ENCODE measurements around the gene LYSET.

Gene LYSET

DNA sequence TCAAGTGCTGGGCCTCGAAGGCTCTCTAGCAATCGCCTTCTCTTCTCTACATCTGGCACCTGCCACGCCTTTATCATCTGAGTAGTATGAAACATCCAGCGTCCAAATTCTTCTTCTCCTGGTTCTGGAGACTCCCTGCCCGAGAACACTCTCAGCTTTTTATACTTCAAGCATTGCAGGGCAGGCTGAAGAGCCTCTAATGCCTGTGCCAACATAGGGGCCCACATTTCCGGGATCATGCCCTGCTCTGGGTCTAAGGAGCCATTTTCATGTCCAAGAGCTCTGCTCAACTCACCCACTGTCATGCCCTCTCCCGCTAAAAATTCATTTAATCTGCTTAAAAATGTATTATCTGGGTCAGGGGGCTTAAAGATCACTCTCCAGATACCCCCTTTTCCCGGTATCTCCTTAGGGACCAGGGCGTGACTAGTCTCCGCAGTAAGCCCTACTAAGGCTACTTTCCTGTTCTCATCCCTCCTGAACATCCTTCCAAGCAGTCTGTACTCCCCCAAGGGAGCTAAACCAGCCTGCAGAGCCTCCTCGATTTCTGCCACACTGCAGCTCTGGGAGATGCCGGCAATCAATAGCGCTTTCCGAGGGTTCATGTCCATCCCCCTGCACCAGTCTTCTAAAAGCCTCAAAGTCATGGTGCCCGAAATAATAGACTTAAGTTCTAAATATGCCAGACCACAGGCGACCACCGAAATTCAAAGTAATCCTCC lies 1.4 kb upstream of the LYSET start:
- Histone ChIP-seq H3K4me3 (peak overlapping the region; percentile 77 to 99 (median 90)), H3K27ac (peak overlapping the region; percentile 86 to 96 (median 93); a peak in 21 of 22 replicates), H3K9me3 (replicated peaks in 1 of 11) (no peaks in the 10 kb centered on the region), H3K36me3 (peaks cover 28 to 44% (median 38%) of the 10 kb centered on the region in 11 experiments; a peak in 20 of 22 replicates), H4K20me1 (peaks cover 12 to 29% (median 17%) of the 10 kb centered on the region in 11 experiments; a peak in 17 of 22 replicates), H3K4me1 (peaks cover 40 to 45% (median 42%) of the 10 kb centered on the region in 10 experiments), H3K9ac (peak overlapping the region; percentile 88 to 96 (median 93)), H3K27me3 (no peaks in the 10 kb centered on the region), H3K4me2 (peak overlapping the region; percentile 86 to 99 (median 97))
- TF ChIP-seq Cebpa-rat (IDR thresholded peaks at IDR 0.05), result no peak

DNA sequence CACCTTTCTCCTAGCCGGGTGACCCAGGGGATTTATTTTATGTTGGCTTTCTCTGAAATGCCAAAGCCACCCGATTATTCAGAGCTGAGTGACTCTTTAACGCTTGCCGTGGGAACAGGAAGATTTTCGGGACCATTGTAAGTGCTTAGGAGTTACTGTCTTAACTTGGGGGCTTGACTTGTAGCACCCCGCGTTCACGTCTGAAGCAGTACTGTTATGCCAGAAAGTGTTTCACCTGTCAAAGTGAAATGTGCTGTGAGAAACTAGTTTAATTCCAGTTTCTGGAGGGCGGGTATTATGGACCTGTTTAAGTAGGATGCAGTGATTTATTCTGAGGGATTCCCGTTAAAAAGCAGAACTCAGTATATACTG lies 218 bp downstream of the LYSET start:
- Histone ChIP-seq H3K9me3 (replicated peaks in 1 of 11) (no peaks in the 10 kb centered on the region), H3K4me3 (peak overlapping the region; percentile 77 to 99 (median 90)), H3K9ac (peak overlapping the region; percentile 88 to 96 (median 93)), H3K27ac (peak overlapping the region; percentile 86 to 96 (median 93)), H3K27me3 (no peaks in the 10 kb centered on the region), H3K4me2 (peak overlapping the region; percentile 72 to 98 (median 86)), H4K20me1 (peaks cover 12 to 29% (median 17%) of the 10 kb centered on the region in 11 experiments; a peak in 17 of 22 replicates), H3K36me3 (peaks cover 28 to 55% (median 42%) of the 10 kb centered on the region in 11 experiments; a peak in 20 of 22 replicates), H3K4me1 (peaks cover 40 to 59% (median 44%) of the 10 kb centered on the region in 10 experiments)
- no peak for TF ChIP-seq Cebpa-rat (IDR thresholded peaks at IDR 0.05)

DNA sequence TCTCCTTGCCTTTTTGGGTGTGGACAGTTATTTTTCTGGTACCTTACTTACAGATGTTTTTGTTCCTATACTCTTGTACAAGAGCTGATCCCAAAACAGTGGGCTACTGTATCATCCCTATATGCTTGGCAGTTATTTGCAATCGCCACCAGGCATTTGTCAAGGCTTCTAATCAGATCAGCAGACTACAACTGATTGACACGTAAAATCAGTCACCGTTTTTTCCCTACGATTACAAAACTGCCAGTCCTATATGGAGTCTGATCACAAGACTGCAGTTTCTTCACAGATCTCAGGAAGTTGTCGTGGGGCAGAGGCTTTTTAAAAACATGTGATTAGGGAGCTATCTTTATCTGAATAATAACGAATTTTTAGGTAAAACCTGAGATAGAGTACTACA lies 1.3 kb downstream of the LYSET start:
- H3K4me1 ChIP-seq, result peaks cover 40 to 71% (median 45%) of the 10 kb centered on the region in 10 experiments
- no peaks in the 10 kb centered on the region for H3K27me3 ChIP-seq
- peak overlapping the region; percentile 62 to 96 (median 93) for H3K27ac ChIP-seq
- H3K4me2 ChIP-seq, result peak overlapping the region; percentile 72 to 98 (median 86)
- H3K9me3 ChIP-seq (replicated peaks in 1 of 11), result no peaks in the 10 kb centered on the region
- peak overlapping the region; percentile 77 to 99 (median 90); a peak in 18 of 20 replicates for H3K4me3 ChIP-seq
- peak in 2 of 11 experiments; percentile 28 to 52; a peak in 1 of 22 replicates for TF ChIP-seq Cebpa-rat (IDR thresholded peaks at IDR 0.05)
- peak overlapping the region; percentile 88 to 96 (median 93); a peak in 21 of 22 replicates for H3K9ac ChIP-seq
- peaks cover 25 to 56% (median 45%) of the 10 kb centered on the region in 11 experiments; a peak in 20 of 22 replicates for H3K36me3 ChIP-seq
- peaks cover 12 to 29% (median 17%) of the 10 kb centered on the region in 11 experiments; a peak in 17 of 22 replicates for H4K20me1 ChIP-seq

DNA sequence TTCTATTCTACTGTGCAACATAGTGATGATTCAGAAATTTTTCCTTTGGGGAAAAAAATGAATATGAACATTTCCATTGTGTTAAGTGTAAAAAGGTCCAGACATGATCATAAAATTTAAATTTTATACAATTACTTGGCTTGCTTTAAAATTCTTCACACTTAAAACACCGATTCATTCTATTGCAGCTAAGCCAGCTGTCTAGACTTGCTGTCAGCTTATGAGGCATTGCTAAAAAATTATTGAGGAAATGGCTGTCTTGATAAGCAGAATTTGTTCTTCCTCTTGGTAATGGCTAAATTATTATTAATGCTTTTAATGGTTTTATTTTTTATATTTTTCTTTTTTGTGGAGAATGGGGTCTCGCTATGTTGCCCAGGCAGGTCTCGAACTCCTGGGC lies 1.8 kb downstream of the LYSET start:
- Histone ChIP-seq H3K27me3 (no peaks in the 10 kb centered on the region), H3K4me3 (peak overlapping the region in 6 of 10 experiments; percentile 77 to 99 (median 90); a peak in 8 of 20 replicates), H3K4me2 (peak overlapping the region; percentile 27 to 98 (median 86); a peak in 21 of 22 replicates), H3K27ac (peak overlapping the region; percentile 8 to 96 (median 92); a peak in 19 of 22 replicates), H3K36me3 (peaks cover 20 to 51% (median 40%) of the 10 kb centered on the region in 11 experiments; a peak in 20 of 22 replicates), H3K4me1 (peaks cover 40 to 76% (median 45%) of the 10 kb centered on the region in 10 experiments), H3K9ac (peak overlapping the region in 10 of 11 experiments; percentile 88 to 96 (median 93); a peak in 17 of 22 replicates), H4K20me1 (peaks cover 12 to 24% (median 17%) of the 10 kb centered on the region in 11 experiments; a peak in 17 of 22 replicates), H3K9me3 (replicated peaks in 1 of 11) (no peaks in the 10 kb centered on the region)
- no peak for TF ChIP-seq Cebpa-rat (IDR thresholded peaks at IDR 0.05)

DNA sequence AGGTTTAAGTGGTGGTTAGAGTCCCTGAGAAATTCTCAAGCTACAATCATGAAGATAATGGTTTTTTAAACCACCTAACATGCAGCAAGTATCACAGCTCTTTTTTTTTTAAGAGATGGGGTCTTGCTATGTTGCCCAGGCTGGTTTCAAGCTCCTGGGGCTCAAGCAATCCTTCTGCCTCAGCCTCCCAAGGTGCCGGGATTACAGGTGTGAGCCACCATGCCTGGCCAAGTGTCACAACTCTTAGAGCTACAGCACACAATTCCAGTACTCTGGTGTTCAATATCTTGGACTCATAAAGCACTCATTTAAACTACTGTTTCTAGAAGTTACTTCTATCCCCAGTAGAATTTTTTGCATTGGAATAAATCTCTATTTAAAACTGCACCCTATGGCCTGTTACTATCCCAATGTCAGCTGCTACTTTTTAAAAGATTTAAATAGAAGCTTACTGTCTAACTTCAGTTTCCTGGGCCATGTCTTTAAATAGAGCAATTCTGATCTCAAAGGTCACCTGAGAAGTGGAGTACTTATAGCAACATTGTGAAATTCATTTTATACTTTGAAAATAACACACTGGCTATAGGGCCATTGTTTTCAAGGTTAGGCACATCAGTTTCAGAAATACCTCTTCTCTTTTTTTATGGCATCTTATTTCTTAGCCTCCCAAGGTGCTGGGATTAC lies 10.3 kb downstream of the LYSET start:
- H3K4me2 ChIP-seq, result no peak overlapping the region
- H4K20me1 ChIP-seq, result no peaks in the 10 kb centered on the region; a peak in 3 of 22 replicates
- H3K27me3 ChIP-seq, result no peaks in the 10 kb centered on the region
- no peak overlapping the region for H3K9ac ChIP-seq
- peaks cover 14 to 58% (median 27%) of the 10 kb centered on the region in 11 experiments; a peak in 21 of 22 replicates for H3K36me3 ChIP-seq
- TF ChIP-seq Cebpa-rat (IDR thresholded peaks at IDR 0.05), result no peak
- no peak overlapping the region for H3K4me3 ChIP-seq
- H3K9me3 ChIP-seq (replicated peaks in 1 of 11), result no peaks in the 10 kb centered on the region
- no peak overlapping the region for H3K27ac ChIP-seq
- peaks cover 0 to 29% (median 0%) of the 10 kb centered on the region in 10 experiments; a peak in 7 of 20 replicates for H3K4me1 ChIP-seq

DNA sequence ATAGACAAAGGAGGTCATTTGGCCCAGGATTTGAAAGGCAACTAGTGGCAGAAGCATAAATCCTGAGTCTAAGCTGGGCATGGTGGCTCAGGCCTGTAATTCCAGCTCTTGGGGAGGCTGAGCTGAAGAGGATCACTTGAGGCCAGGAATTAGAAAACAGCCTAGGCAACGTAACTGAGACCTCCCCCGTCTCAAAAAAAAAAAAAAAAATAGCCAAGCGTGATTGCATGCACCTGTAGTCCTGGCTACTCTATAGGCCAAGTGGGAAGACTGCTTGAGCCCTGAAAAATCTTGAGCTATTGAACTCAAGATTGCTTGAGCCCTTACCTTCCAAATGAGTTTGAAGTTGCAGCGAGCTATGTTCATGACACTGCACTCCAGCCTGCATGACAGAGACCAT lies 13.9 kb downstream of the LYSET start:
- TF ChIP-seq Cebpa-rat (IDR thresholded peaks at IDR 0.05), result no peak
- Histone ChIP-seq H3K27me3 (no peaks in the 10 kb centered on the region), H3K36me3 (peaks cover 14 to 60% (median 36%) of the 10 kb centered on the region in 11 experiments; a peak in 21 of 22 replicates), H3K27ac (no peak overlapping the region), H3K4me1 (peaks cover 0 to 11% (median 6%) of the 10 kb centered on the region in 10 experiments; a peak in 16 of 20 replicates), H3K4me3 (no peak overlapping the region), H4K20me1 (peaks cover 0 to 13% (median under 1%) of the 10 kb centered on the region in 11 experiments; a peak in 10 of 22 replicates), H3K4me2 (no peak overlapping the region), H3K9ac (no peak overlapping the region), H3K9me3 (replicated peaks in 1 of 11) (no peaks in the 10 kb centered on the region)

DNA sequence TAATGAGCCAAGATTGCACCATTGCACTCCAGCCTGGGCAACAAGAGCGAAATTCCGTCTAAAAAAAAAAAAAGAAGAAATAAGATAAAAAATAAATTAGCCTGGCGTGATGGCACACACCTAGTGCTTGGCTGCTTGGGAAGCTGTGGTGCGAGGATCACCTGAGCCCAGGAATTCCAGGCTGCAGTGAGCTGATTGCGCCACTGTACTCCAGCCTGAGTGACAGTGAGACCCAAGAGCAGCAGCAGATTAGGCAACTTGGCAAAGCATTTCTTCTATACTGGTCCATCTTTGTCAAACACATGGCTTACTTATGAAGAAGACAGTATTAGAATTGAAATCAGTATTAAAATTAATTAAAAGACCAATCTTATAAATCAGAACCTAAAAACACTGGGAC lies 15.4 kb downstream of the LYSET start:
- H4K20me1 ChIP-seq, result peaks cover 0 to 28% (median 10%) of the 10 kb centered on the region in 11 experiments; a peak in 13 of 22 replicates
- no peak overlapping the region for H3K4me3 ChIP-seq
- no peak for TF ChIP-seq Cebpa-rat (IDR thresholded peaks at IDR 0.05)
- no peaks in the 10 kb centered on the region for H3K27me3 ChIP-seq
- peaks cover 14 to 26% (median 21%) of the 10 kb centered on the region in 10 experiments for H3K4me1 ChIP-seq
- peaks cover 14 to 73% (median 31%) of the 10 kb centered on the region in 11 experiments; a peak in 21 of 22 replicates for H3K36me3 ChIP-seq
- no peak overlapping the region for H3K9ac ChIP-seq
- H3K4me2 ChIP-seq, result no peak overlapping the region
- no peaks in the 10 kb centered on the region for H3K9me3 ChIP-seq (replicated peaks in 1 of 11)
- no peak overlapping the region for H3K27ac ChIP-seq

DNA sequence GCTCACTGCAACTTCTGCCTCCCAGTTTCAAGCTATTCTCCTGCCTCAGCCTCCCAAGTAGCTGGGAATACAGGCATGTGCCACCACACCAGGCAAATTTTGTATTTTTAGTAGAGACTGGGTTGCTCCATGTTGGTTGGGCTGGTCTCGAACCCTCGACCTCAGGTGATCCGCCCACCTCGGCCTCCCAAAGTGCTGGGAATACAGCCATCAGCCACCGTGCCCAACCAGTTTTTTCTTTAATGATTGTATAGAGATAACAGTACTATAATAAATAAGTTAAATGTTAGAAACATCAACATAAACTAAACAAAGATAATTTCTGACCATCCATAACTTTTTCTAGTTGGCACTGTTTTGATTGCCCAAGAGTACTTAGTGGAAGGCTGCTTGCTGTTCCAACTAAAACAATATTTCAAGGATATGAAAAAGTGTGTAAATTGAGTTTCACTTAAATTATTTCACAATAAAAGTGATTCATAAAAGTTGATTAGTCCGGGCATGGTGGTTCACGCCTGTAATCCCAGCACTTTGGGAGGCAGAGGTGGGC lies 16.1 kb downstream of the LYSET start:
- Histone ChIP-seq H3K4me2 (no peak overlapping the region), H3K9me3 (replicated peaks in 1 of 11) (no peaks in the 10 kb centered on the region), H3K36me3 (peaks cover 14 to 73% (median 31%) of the 10 kb centered on the region in 11 experiments; a peak in 21 of 22 replicates), H3K27me3 (no peaks in the 10 kb centered on the region), H3K9ac (no peak overlapping the region), H4K20me1 (peaks cover 0 to 29% (median 12%) of the 10 kb centered on the region in 11 experiments; a peak in 13 of 22 replicates), H3K27ac (no peak overlapping the region), H3K4me1 (peaks cover 18 to 33% (median 26%) of the 10 kb centered on the region in 10 experiments), H3K4me3 (no peak overlapping the region)
- TF ChIP-seq Cebpa-rat (IDR thresholded peaks at IDR 0.05), result peak in 1 of 11 experiments; percentile 40; a peak in 1 of 22 replicates
